B cell (primary cell): ENCODE results near the gene PHTF2. TPM values are rescaled to one million over a fixed set of nuclear protein-coding genes. Genes with fewer than 3 reads are reported as not detected.
A peak's percentile ranks its signal among the peaks of the same experiment; 100 is the strongest.

Experiments
- ATAC-seq: fragments of 200-7000 bp; cut with Tn5 transposase; one replicate; pipeline ENCODE4 v1.10.0; 2021; ENCODE audit warnings: low read depth, mild to moderate bottlenecking, moderate number of reproducible peaks, moderate library complexity
- CTCF ChIA-PET: fragments of 350-600 bp; sonication (Branson Sonifier 250); formaldehyde crosslinking; loops from one replicate; lab custom pipeline; 2021; ENCODE audit warnings: antibody characterized with exemption, inconsistent platforms; lab: Charles Lee
- POLR2A ChIA-PET: fragments of 350-600 bp; sonication (Branson Sonifier 250); formaldehyde crosslinking; loops from one replicate; lab custom pipeline; 2021; ENCODE audit warnings: antibody characterized with exemption; lab: Charles Lee
- DNase-seq: peaks from one replicate; pipeline ENCODE4 v3.0.0; 2013
- H2AFZ ChIP-seq: 2 replicates; pipeline ENCODE4 v1.6.1; 2012; ENCODE audit warnings: mild to moderate bottlenecking, low read depth, low read length; ENCODE audit not compliant: insufficient read depth, poor library complexity, severe bottlenecking
- H3K27ac ChIP-seq, 2 donors: 1 replicate in 1 of 2; 2 replicates in 1 of 2; pipeline ENCODE4 v1.5.1; 2012 to 2013; ENCODE audit warnings: low read length in 2 of 2, mild to moderate bottlenecking in 2 of 2, moderate library complexity in 1 of 2
- H3K27me3 ChIP-seq, 4 experiments: fragments of 200-600 bp in 1 of 4; sonication (generic) in 1 of 4; replicated peaks in 1 of 4; 1 replicate in 2 of 4; 2 replicates in 2 of 4; pipeline versions ENCODE4 v1.6.1 to v1.7.0; 2013 to 2016; ENCODE audit warnings: low read length in 3 of 4, mild to moderate bottlenecking in 2 of 4, mixed read lengths in 1 of 4, moderate library complexity in 1 of 4; ENCODE audit not compliant: insufficient read depth in 4 of 4, control insufficient read depth in 3 of 4; ENCODE audit errors: control extremely low read depth in 1 of 4
- H3K36me3 ChIP-seq, 2 experiments: replicated peaks in 1 of 2; 1 replicate in 1 of 2; 2 replicates in 1 of 2; pipeline versions ENCODE4 v1.6.1 to v1.7.1; 2013; ENCODE audit warnings: low read length in 1 of 2; ENCODE audit not compliant: insufficient read depth in 2 of 2, control insufficient read depth in 1 of 2; ENCODE audit errors: control extremely low read depth in 1 of 2, extremely low read depth in 1 of 2
- H3K4me1 ChIP-seq, 2 donors: fragments of 200-600 bp in 1 of 2; sonication (generic) in 1 of 2; 1 replicate in 1 of 2; 2 replicates in 1 of 2; pipeline versions ENCODE4 v1.5.1 to v1.6.1; 2013 to 2017; ENCODE audit warnings: low read length in 2 of 2; ENCODE audit not compliant: control insufficient read depth in 2 of 2, insufficient read depth in 2 of 2
- H3K4me2 ChIP-seq: replicated peaks from 2 replicates; pipeline ENCODE3; 2012; ENCODE audit warnings: mild to moderate bottlenecking, low read depth, low read length; ENCODE audit not compliant: poor library complexity, severe bottlenecking
- H3K4me3 ChIP-seq, 5 experiments: fragments of 200-600 bp in 1 of 5; sonication (generic) in 1 of 5; 1 replicate in 3 of 5; 2 replicates in 2 of 5; pipeline versions ENCODE4 v1.5.1 to v1.7.0; 2011 to 2016; ENCODE audit warnings: low read length in 4 of 5, mild to moderate bottlenecking in 4 of 5, low read depth in 2 of 5, control low read depth in 1 of 5, moderate library complexity in 1 of 5; ENCODE audit not compliant: insufficient read depth in 1 of 5; ENCODE audit errors: control extremely low read depth in 1 of 5, extremely low read depth in 1 of 5
- H3K79me2 ChIP-seq: fragments of 200-600 bp; sonication (generic); one replicate; pipeline ENCODE4 v1.6.0; 2016; ENCODE audit warnings: low read length; ENCODE audit not compliant: control insufficient read depth, insufficient read depth
- H3K9ac ChIP-seq: fragments of 200-600 bp; sonication (generic); 2 replicates; pipeline ENCODE4 v1.6.1; 2017; ENCODE audit warnings: mild to moderate bottlenecking, low read length, moderate library complexity
- H3K9me3 ChIP-seq, 3 donors: one replicate each; pipeline versions ENCODE4 v1.6.1 to v1.7.1; 2013; ENCODE audit warnings: low read length in 2 of 3; ENCODE audit not compliant: control insufficient read depth in 2 of 3, insufficient read depth in 1 of 3; ENCODE audit errors: control extremely low read depth in 1 of 3
- H4K20me1 ChIP-seq: 2 replicates; pipeline ENCODE4 v1.6.0; 2012; ENCODE audit warnings: mild to moderate bottlenecking, low read length; ENCODE audit not compliant: insufficient read depth, control insufficient read depth, poor library complexity, severe bottlenecking
- H3K27ac Mint-ChIP-seq: one replicate; pipeline ENCODE4 v1.8.0; 2021; ENCODE audit warnings: mixed read lengths
- H3K27me3 Mint-ChIP-seq: one replicate; pipeline ENCODE4 v1.8.0; 2021; ENCODE audit warnings: mixed read lengths
- H3K4me1 Mint-ChIP-seq: one replicate; pipeline ENCODE4 v1.8.0; 2021; ENCODE audit warnings: mixed read lengths
- H3K4me3 Mint-ChIP-seq: one replicate; pipeline ENCODE4 v1.8.0; 2021; ENCODE audit warnings: mixed read lengths
- H3K9me3 Mint-ChIP-seq: one replicate; pipeline ENCODE4 v1.8.0; 2022; ENCODE audit warnings: mixed read lengths; ENCODE audit not compliant: insufficient read depth
- CTCF ChIP-seq: fragments of 200-600 bp; IDR thresholded peaks from one replicate; pipeline ENCODE4 v1.8.0; 2022; ENCODE audit warnings: antibody characterized with exemption, mild to moderate bottlenecking
- EZH2 ChIP-seq: IDR thresholded peaks from 2 replicates; pipeline ENCODE4 v1.6.1; 2012; ENCODE audit warnings: borderline replicate concordance, low read depth, mild to moderate bottlenecking, moderate library complexity, low read length; ENCODE audit not compliant: insufficient read depth, poor library complexity, severe bottlenecking
- WGBS: methylation state at CpG from one replicate; pipeline ENCODE4 v1.1.5; 2013; ENCODE audit warnings: missing lambda C conversion rate; ENCODE audit not compliant: insufficient coverage; 5-methylcytosine and 5-hydroxymethylcytosine counted together
- intact Hi-C: fragments of 100-400 bp; cut with micrococcal nuclease; formaldehyde crosslinking; loops from one replicate; pipeline ENCODE4 v1.10.0; 2022
- polyA plus RNA-seq: library from polyadenylated mRNA; depleted of rRNA; stranded (reverse); fragments of >200 nt; gene quantifications from 2 replicates; pipeline ENCODE4 v1.2.3, GENCODE V29; 2012
- total RNA-seq, 2 donors: library from RNA; stranded (reverse); fragments of 120-200 nt in 1 of 2; gene quantifications; 1 replicate in 1 of 2; 2 replicates in 1 of 2; pipeline versions ENCODE4 v1.2.3 to v1.2.4, GENCODE V29; 2013 to 2022

Gene PHTF2
- total and polyA plus RNA-seq, 2 donors (not counting 1 experiment from before 2014, with no cell fraction given): 35.3 to 44.8 TPM

- Mint-ChIP-seq H3K4me1 (peaks cover 26% of the 10 kb centered on the region), H3K4me3 (no peak overlapping the region), H3K27me3 (no peaks in the 10 kb centered on the region), H3K9me3 (no peaks in the 10 kb centered on the region), H3K27ac (peak overlapping the region; percentile 73)
- Histone ChIP-seq H3K4me3 (no peak overlapping the region), H3K27ac (no peak overlapping the region), H3K4me2 (no peak overlapping the region), H3K4me1 (peaks cover 6 to 11% of the 10 kb centered on the region in 2 donors), H2AFZ (no peak overlapping the region), H3K79me2 (no peaks in the 10 kb centered on the region), H3K27me3 (no peaks in the 10 kb centered on the region), H4K20me1 (no peaks in the 10 kb centered on the region), H3K36me3 (peaks cover 5 to 14% of the 10 kb centered on the region in 2 experiments), H3K9me3 (no peaks in the 10 kb centered on the region), H3K9ac (no peak overlapping the region)
- no peak for TF ChIP-seq EZH2
- TF ChIP-seq CTCF: no peak
- DNase-seq (no peak), ATAC-seq (no peak)
- WGBS: 100% methylated on average over 1 of the region's 5 CpGs
- ChIA-PET POLR2A (interaction anchor here (0.6 kb wide), 1 partner anchor 52 kb away, joined by 5 read pairs; no protein-coding TSS in a partner anchor), CTCF (no interaction called here)
- intact Hi-C loops: no loop called here
Observed at GRCh38 chr7:77931841-77932240, 133.3 kb downstream of the PHTF2 start.

- intact Hi-C loops: no loop called here
- ChIA-PET CTCF (interaction anchor here (0.9 to 1.5 kb wide), 6 partner anchors 176 to 284 kb away, joined by 3 to 6 read pairs (median 4); no protein-coding TSS in a partner anchor), POLR2A (no interaction called here)
- WGBS: no CpG with 5 or more reads among the region's 3 CpGs
- Histone ChIP-seq H2AFZ (no peak overlapping the region), H3K9me3 (no peaks in the 10 kb centered on the region), H3K4me1 (peaks cover 6 to 11% of the 10 kb centered on the region in 2 donors), H3K4me2 (no peak overlapping the region), H3K27ac (peak overlapping the region in 1 of 2 donors; percentile 26), H3K36me3 (peaks cover 1 to 8% of the 10 kb centered on the region in 2 experiments), H3K9ac (no peak overlapping the region), H4K20me1 (no peaks in the 10 kb centered on the region), H3K79me2 (no peaks in the 10 kb centered on the region), H3K27me3 (no peaks in the 10 kb centered on the region), H3K4me3 (no peak overlapping the region)
- H3K27me3 Mint-ChIP-seq: no peaks in the 10 kb centered on the region
- ATAC-seq (no peak), DNase-seq (no peak)
- H3K27ac Mint-ChIP-seq: peak overlapping the region; percentile 46
- H3K4me3 Mint-ChIP-seq: no peak overlapping the region
- peaks cover 26% of the 10 kb centered on the region for H3K4me1 Mint-ChIP-seq
- TF ChIP-seq EZH2 (no peak), CTCF (no peak)
- H3K9me3 Mint-ChIP-seq: no peaks in the 10 kb centered on the region
Observed at GRCh38 chr7:77933394-77933793, 134.8 kb downstream of the PHTF2 start.
